GM12878 (cell line): Measurements from ENCODE around the gene GHRL. TPM values are rescaled to one million over a fixed set of nuclear protein-coding genes. Genes with fewer than 3 reads are reported as not detected.

Experiments
- ATAC-seq: fragments of 200-7000 bp; cut with Tn5 transposase; 3 replicates; pipeline ENCODE4 v1.9.1; 2020; ENCODE audit warnings: mild to moderate bottlenecking, moderate library complexity
- BruUV-seq: library from RNA; stranded (reverse); fragments of 400-500 nt; replicated peaks from 2 replicates; lab custom pipeline; 2021; lab: Mats Ljungman, UMichigan
- CTCF ChIA-PET: fragments of 300-600 bp; sonication (Branson Sonifier 250); formaldehyde crosslinking; extraction: SDS; loops from one replicate; lab custom pipeline; 2021; ENCODE audit warnings: inconsistent platforms; lab: Yijun Ruan, JAX
- POLR2A ChIA-PET: fragments of 350-600 bp; formaldehyde crosslinking; extraction: SDS; loops from one replicate; lab custom pipeline; 2021; ENCODE audit warnings: inconsistent platforms; lab: Charles Lee
- RAD21 ChIA-PET: fragments of 300-600 bp; sonication (Branson Sonifier 250); formaldehyde crosslinking; loops from one replicate; lab custom pipeline; 2023; ENCODE audit warnings: antibody characterized with exemption; ENCODE audit not compliant: unreplicated experiment; lab: Charles Lee
- SMC1A ChIA-PET: fragments of 300-600 bp; sonication (Branson Sonifier 250); formaldehyde crosslinking; loops from one replicate; lab custom pipeline; 2023; ENCODE audit not compliant: unreplicated experiment, uncharacterized antibody; lab: Charles Lee
- DNase-seq: peaks from one replicate; pipeline ENCODE4 v3.0.0-alpha.2; 2011; ENCODE audit warnings: low read depth, low spot score
- FAIRE-seq: peaks from 3 replicates; lab custom pipeline; 2011; peaks lifted over from hg19 to GRCh38; lab: Jason Lieb, UNC
- H2AFZ ChIP-seq: 2 replicates; pipeline ENCODE4 v1.6.0; 2011; ENCODE audit warnings: low read depth, low read length, control low read depth; ENCODE audit not compliant: control insufficient read depth
- H3K27ac ChIP-seq: 2 replicates; pipeline ENCODE4 v1.5.1; 2011; ENCODE audit warnings: control low read depth; ENCODE audit not compliant: control insufficient read depth, insufficient read depth
- H3K27me3 ChIP-seq, 2 experiments: replicated peaks in 1 of 2; 2 replicates each; pipeline versions ENCODE4 v1.6.0 to v1.6.1; 2011; ENCODE audit warnings: low read length in 1 of 2; ENCODE audit not compliant: control insufficient read depth in 2 of 2, insufficient read depth in 2 of 2
- H3K36me3 ChIP-seq, 2 experiments: 2 replicates each; pipeline ENCODE4 v1.5.1; 2011; ENCODE audit warnings: low read length in 1 of 2; ENCODE audit not compliant: control insufficient read depth in 2 of 2, insufficient read depth in 2 of 2
- H3K4me1 ChIP-seq: 2 replicates; pipeline ENCODE4 v1.6.1; 2011; ENCODE audit warnings: mild to moderate bottlenecking, low read length, moderate library complexity, mixed read lengths; ENCODE audit not compliant: control insufficient read depth, insufficient read depth
- H3K4me2 ChIP-seq: 2 replicates; pipeline ENCODE4 v1.6.0; 2011; ENCODE audit warnings: control low read depth; ENCODE audit not compliant: control insufficient read depth, insufficient read depth
- H3K4me3 ChIP-seq: fragments of 200-600 bp; sonication (generic); 2 replicates; pipeline ENCODE4 v1.5.1; 2016
- H3K79me2 ChIP-seq: 2 replicates; pipeline ENCODE4 v1.6.0; 2011; ENCODE audit warnings: low read length; ENCODE audit not compliant: control insufficient read depth, insufficient read depth
- H3K9ac ChIP-seq: 2 replicates; pipeline ENCODE4 v1.8.0; 2011; ENCODE audit warnings: low read length, control low read depth, mixed read lengths; ENCODE audit not compliant: control insufficient read depth, insufficient read depth
- H3K9me3 ChIP-seq: replicated peaks from 3 replicates; pipeline ENCODE4 v1.5.1; 2011; ENCODE audit warnings: mild to moderate bottlenecking, low read length; ENCODE audit not compliant: control insufficient read depth, insufficient read depth
- H4K20me1 ChIP-seq: 2 replicates; pipeline ENCODE4 v1.6.0; 2011; ENCODE audit not compliant: control insufficient read depth, insufficient read depth
- MLLT1 ChIP-seq: fragments of 450-650 bp; IDR thresholded peaks from 2 replicates; pipeline ENCODE4 v1.6.1; 2016; ENCODE audit warnings: mild to moderate bottlenecking
- PAX5 ChIP-seq: IDR thresholded peaks from 2 replicates; pipeline ENCODE4 v1.6.1; 2011; ENCODE audit warnings: low read depth, low read length, borderline replicate concordance
- POU2F2 ChIP-seq: IDR thresholded peaks from 3 replicates; pipeline ENCODE4 v1.6.1; 2011; ENCODE audit warnings: low read depth, mild to moderate bottlenecking, low read length, borderline replicate concordance
- REST ChIP-seq: IDR thresholded peaks from 2 replicates; pipeline ENCODE4 v1.6.1; 2012; ENCODE audit warnings: mild to moderate bottlenecking, low read depth, low read length
- RFX5 ChIP-seq: IDR thresholded peaks from 2 replicates; pipeline ENCODE4 v1.6.1; 2011; ENCODE audit warnings: low read depth, low read length, improper control_type of control experiment
- SKIL ChIP-seq: fragments of 450-650 bp; IDR thresholded peaks from 2 replicates; pipeline ENCODE4 v1.6.1; 2017; ENCODE audit warnings: mild to moderate bottlenecking, low read depth, inconsistent platforms; ENCODE audit not compliant: poor library complexity, severe bottlenecking
- SMAD5 ChIP-seq: IDR thresholded peaks from 2 replicates; pipeline ENCODE4 v1.6.1; 2016; ENCODE audit warnings: antibody characterized with exemption, low read depth
- SRF ChIP-seq, 2 experiments: IDR thresholded peaks; 2 replicates each; pipeline ENCODE4 v1.6.1; 2011; ENCODE audit warnings: low read depth in 2 of 2, low read length in 2 of 2, mild to moderate bottlenecking in 1 of 2, moderate library complexity in 1 of 2
- STAT1 ChIP-seq: fragments of 450-650 bp; conservative IDR thresholded peaks from 2 replicates; pipeline ENCODE4 v1.6.1; 2014; ENCODE audit warnings: antibody characterized with exemption, mild to moderate bottlenecking
- TCF3 ChIP-seq: IDR thresholded peaks from 2 replicates; pipeline ENCODE4 v1.6.1; 2012; ENCODE audit warnings: low read depth, mild to moderate bottlenecking, low read length, borderline replicate concordance; ENCODE audit not compliant: insufficient read depth
- WRNIP1 ChIP-seq: IDR thresholded peaks from 2 replicates; pipeline ENCODE4 v1.6.1; 2011; ENCODE audit warnings: low read depth, low read length, improper control_type of control experiment, borderline replicate concordance
- ZBED1 ChIP-seq: IDR thresholded peaks from 2 replicates; pipeline ENCODE4 v1.6.1; 2016; ENCODE audit warnings: borderline replicate concordance
- ZBTB4 ChIP-seq: fragments of 450-650 bp; formaldehyde crosslinking; IDR thresholded peaks from 2 replicates; pipeline ENCODE4 v1.4.0; 2022; ENCODE audit warnings: mild to moderate bottlenecking, moderate library complexity
- ZSCAN29 ChIP-seq: fragments of 450-650 bp; IDR thresholded peaks from 2 replicates; pipeline ENCODE4 v1.6.1; 2017; ENCODE audit warnings: mild to moderate bottlenecking, moderate library complexity
- WGBS: methylation state at CpG from one replicate; pipeline ENCODE4 v1.1.6; 2016; ENCODE audit warnings: low lambda C conversion rate; ENCODE audit not compliant: insufficient replicate concordance, insufficient coverage; ENCODE audit errors: missing lambda C conversion rate; 5-methylcytosine and 5-hydroxymethylcytosine counted together
- in situ Hi-C: fragments of 300-500 bp; cut with MboI; formaldehyde crosslinking; loops from 9 replicates; pipeline ENCODE4 v1.14.3; 2018; ENCODE audit warnings: mixed read lengths
- intact Hi-C: fragments of 100-400 bp; cut with micrococcal nuclease; formaldehyde crosslinking; loops from one replicate; pipeline ENCODE4 v1.14.2; 2022; ENCODE audit not compliant: unreplicated experiment
- polyA plus RNA-seq, 11 experiments: library from polyadenylated mRNA; depleted of rRNA in 4 of 11; unstranded in 6 of 11; stranded (reverse) in 5 of 11; fragments of >200 nt; fragmentation: Nextera tagmentation in 4 of 11; fragmentation: Illumina TruSeq in 1 of 11; extraction: Ambion mirVana in 4 of 11; extraction: Trizol in 1 of 11; gene quantifications; 1 replicate in 1 of 11; 2 replicates in 10 of 11; pipeline versions ENCODE4 v1.2.1 to v1.2.3, GENCODE V29; 2011 to 2016; ENCODE audit warnings: inconsistent platforms in 2 of 11, missing spikeins in 2 of 11, low read depth in 1 of 11
- total RNA-seq, 4 experiments: library from RNA; depleted of rRNA in 3 of 4; stranded (reverse); fragments of >200 nt in 3 of 4; fragmentation: Illumina TruSeq in 1 of 4; extraction: Trizol in 1 of 4; gene quantifications; 2 replicates each; pipeline versions ENCODE4 v1.2.1 to v1.2.3, GENCODE V29; 2013 to 2021

Gene GHRL
- total and polyA plus RNA-seq, 10 of the 15 experiments (the other 5 are each of a cell fraction or from before 2014, with no cell fraction given): 0.35 to 2.2 (median 0.88) TPM

- no peak overlapping the region for H3K4me2 ChIP-seq
- peaks cover 19 to 51% of the 10 kb centered on the region in 2 experiments for H3K36me3 ChIP-seq
- no peaks in the 10 kb centered on the region for H3K9me3 ChIP-seq
- DNase-seq (no peak), FAIRE-seq (no peak), ATAC-seq (no peak; the same call in 2 of the 3 replicates)
- no peak overlapping the region for H3K4me3 ChIP-seq
- ChIA-PET RAD21 (no interaction called here), POLR2A (no interaction called here), CTCF (interaction anchor here (0.6 kb wide), 1 partner anchor 1028 kb away, joined by 3 read pairs; no protein-coding TSS in a partner anchor), SMC1A (no interaction called here)
- no peaks in the 10 kb centered on the region for H3K4me1 ChIP-seq
- H3K79me2 ChIP-seq: no peaks in the 10 kb centered on the region; the same call in 1 of the 2 replicates
- H2AFZ ChIP-seq: no peak overlapping the region
- in situ Hi-C loops: no loop called here
- WGBS: 84% methylated on average over 13 of the region's 13 CpGs
- intact Hi-C loops: no loop called here
- H3K9ac ChIP-seq: no peak overlapping the region
- TF ChIP-seq RFX5: no peak
- no peak for TF ChIP-seq REST
- no peak for TF ChIP-seq ZBTB4 (CRISPR knock-in tag)
- no peak for TF ChIP-seq ZSCAN29
- TF ChIP-seq ZBED1: no peak
- no peak for TF ChIP-seq POU2F2
- TF ChIP-seq TCF3: no peak
- TF ChIP-seq SRF (IDR thresholded peaks at IDR 0.05; ENCODE audit: low read depth in 2 of 2, low read length in 2 of 2): no peak
- no peak for TF ChIP-seq SMAD5
- no peak for TF ChIP-seq WRNIP1
- no peak for TF ChIP-seq MLLT1
- TF ChIP-seq PAX5: no peak
- no peak for TF ChIP-seq SKIL
- TF ChIP-seq STAT1: no peak
- H3K27me3 ChIP-seq: no peaks in the 10 kb centered on the region
- no peak overlapping the region for H3K27ac ChIP-seq
- no TSS peak for BruUV-seq
- no peaks in the 10 kb centered on the region for H4K20me1 ChIP-seq
Measured at GRCh38 chr3:10311710-10312109, 19.0 kb upstream of the GHRL start.
